Measurements from ENCODE around the gene XRCC4.

DNA sequence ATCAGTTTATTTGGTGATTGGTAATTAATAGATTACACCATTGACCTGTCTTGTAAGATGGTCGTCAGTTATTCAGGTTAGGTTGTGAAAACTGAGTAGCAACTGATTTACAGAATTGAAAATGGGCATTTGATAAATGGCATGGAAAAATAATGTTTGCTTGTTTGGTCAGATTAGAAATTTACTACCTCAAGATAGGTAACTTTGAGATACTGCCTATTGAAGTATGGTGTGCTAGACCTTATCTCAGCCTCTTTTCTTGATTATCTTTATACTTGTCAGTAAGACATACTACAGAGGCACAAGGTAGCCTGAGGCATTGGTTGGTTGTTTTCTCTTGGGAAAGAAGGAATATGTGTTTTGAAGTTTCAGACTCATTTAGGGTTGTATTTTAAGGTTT, 174.5 kb downstream of the XRCC4 start:
- TF ChIP-seq POLR2A (IDR thresholded peaks at IDR 0.05; ENCODE audit: borderline replicate concordance, extremely low read depth, insufficient read depth, insufficient read length) (no peak), EZH2phosphoT487 (IDR thresholded peaks at IDR 0.05; ENCODE audit: borderline replicate concordance) (no peak), JUND (IDR thresholded peaks at IDR 0.05) (no peak), TCF7L2 (IDR thresholded peaks at IDR 0.05; ENCODE audit: borderline replicate concordance, extremely low read depth, insufficient read depth, insufficient read length) (no peak), ELF1 (IDR thresholded peaks at IDR 0.05; ENCODE audit: borderline replicate concordance, low read depth) (no peak), SP1 (IDR thresholded peaks at IDR 0.05; ENCODE audit: low read depth) (no peak), POLR2AphosphoS5 (IDR thresholded peaks at IDR 0.05; ENCODE audit: low read depth, low read length) (no peak), SIN3A (IDR thresholded peaks at IDR 0.05; ENCODE audit: low read depth) (no peak)
- TF ChIP-seq, protein P1, sequence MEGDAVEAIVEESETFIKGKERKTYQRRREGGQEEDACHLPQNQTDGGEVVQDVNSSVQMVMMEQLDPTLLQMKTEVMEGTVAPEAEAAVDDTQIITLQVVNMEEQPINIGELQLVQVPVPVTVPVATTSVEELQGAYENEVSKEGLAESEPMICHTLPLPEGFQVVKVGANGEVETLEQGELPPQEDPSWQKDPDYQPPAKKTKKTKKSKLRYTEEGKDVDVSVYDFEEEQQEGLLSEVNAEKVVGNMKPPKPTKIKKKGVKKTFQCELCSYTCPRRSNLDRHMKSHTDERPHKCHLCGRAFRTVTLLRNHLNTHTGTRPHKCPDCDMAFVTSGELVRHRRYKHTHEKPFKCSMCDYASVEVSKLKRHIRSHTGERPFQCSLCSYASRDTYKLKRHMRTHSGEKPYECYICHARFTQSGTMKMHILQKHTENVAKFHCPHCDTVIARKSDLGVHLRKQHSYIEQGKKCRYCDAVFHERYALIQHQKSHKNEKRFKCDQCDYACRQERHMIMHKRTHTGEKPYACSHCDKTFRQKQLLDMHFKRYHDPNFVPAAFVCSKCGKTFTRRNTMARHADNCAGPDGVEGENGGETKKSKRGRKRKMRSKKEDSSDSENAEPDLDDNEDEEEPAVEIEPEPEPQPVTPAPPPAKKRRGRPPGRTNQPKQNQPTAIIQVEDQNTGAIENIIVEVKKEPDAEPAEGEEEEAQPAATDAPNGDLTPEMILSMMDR (IDR thresholded peaks at IDR 0.05 in 2 of 3, conservative IDR thresholded peaks at IDR 0.05 in 1 of 3; ENCODE audit: borderline replicate concordance in 1 of 3, insufficient read depth in 1 of 3, low read depth in 2 of 3, low read length in 2 of 3), result no peak
- TF ChIP-seq, protein P2, sequence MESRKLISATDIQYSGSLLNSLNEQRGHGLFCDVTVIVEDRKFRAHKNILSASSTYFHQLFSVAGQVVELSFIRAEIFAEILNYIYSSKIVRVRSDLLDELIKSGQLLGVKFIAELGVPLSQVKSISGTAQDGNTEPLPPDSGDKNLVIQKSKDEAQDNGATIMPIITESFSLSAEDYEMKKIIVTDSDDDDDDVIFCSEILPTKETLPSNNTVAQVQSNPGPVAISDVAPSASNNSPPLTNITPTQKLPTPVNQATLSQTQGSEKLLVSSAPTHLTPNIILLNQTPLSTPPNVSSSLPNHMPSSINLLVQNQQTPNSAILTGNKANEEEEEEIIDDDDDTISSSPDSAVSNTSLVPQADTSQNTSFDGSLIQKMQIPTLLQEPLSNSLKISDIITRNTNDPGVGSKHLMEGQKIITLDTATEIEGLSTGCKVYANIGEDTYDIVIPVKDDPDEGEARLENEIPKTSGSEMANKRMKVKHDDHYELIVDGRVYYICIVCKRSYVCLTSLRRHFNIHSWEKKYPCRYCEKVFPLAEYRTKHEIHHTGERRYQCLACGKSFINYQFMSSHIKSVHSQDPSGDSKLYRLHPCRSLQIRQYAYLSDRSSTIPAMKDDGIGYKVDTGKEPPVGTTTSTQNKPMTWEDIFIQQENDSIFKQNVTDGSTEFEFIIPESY (IDR thresholded peaks at IDR 0.05; ENCODE audit: extremely low read depth, insufficient replicate concordance, low read length), result no peak
- TF ChIP-seq, protein P3, sequence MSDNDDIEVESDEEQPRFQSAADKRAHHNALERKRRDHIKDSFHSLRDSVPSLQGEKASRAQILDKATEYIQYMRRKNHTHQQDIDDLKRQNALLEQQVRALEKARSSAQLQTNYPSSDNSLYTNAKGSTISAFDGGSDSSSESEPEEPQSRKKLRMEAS (IDR thresholded peaks at IDR 0.05), result no peak
